PC-9 (cell line): ENCODE results near the gene KRT38.

Source experiments
- CTCF ChIP-seq: fragments of 200-600 bp; sonication (generic); conservative IDR thresholded peaks from 2 replicates; pipeline ENCODE4 v1.6.1; 2017; ENCODE audit warnings: mixed run types, antibody characterized with exemption, mild to moderate bottlenecking, moderate library complexity
- EZH2 ChIP-seq: fragments of 200-600 bp; sonication (generic); IDR thresholded peaks from 2 replicates; pipeline ENCODE4 v1.8.0; 2017; ENCODE audit warnings: antibody characterized with exemption, low read depth

GRCh38 chr17:41428591-41429291, 12.0 kb downstream of the KRT38 start:
- TF ChIP-seq CTCF = no peak
- TF ChIP-seq EZH2 = no peak
